ENCODE measurements around the gene CTU2. TPM values are rescaled to one million over a fixed set of nuclear protein-coding genes. Genes with fewer than 3 reads are reported as not detected.

Gene CTU2
- total RNA-seq, 1 experiment from 2014 or later, result 24.8 TPM

GRCh38 chr16:88736088-88736487 lies 29.8 kb downstream of the CTU2 start:
- no peaks in the 10 kb centered on the region for H3K9me3 ChIP-seq (ENCODE audit: control insufficient read depth, insufficient read depth, low read depth, low read length)
- H3K27ac ChIP-seq (ENCODE audit: low read length), result no peak overlapping the region
- H3K27me3 ChIP-seq (ENCODE audit: control insufficient read depth, insufficient read depth, low read length), result no peaks in the 10 kb centered on the region
- CTCF ChIA-PET, result no interaction called here
- in situ Hi-C loops (cut with HindIII; ENCODE audit: low pct_unique_long_range_greater_than_20kb, low sequenced_read_pairs), result no loop called here
- ATAC-seq, result no peak
- H3K4me1 ChIP-seq (ENCODE audit: control insufficient read depth, insufficient read depth, low read length), result no peaks in the 10 kb centered on the region; the same call in 1 of the 2 replicates
- no TSS peak for BruUV-seq (replicated peaks)
- intact Hi-C loops (cut with micrococcal nuclease; ENCODE audit: unreplicated experiment), result loop anchor here (10.0 kb wide), 1 partner anchor 49 kb away; the partner anchor contains the start of gene PIEZO1
- no peak overlapping the region for H3K4me3 ChIP-seq (ENCODE audit: low read depth in 2 of 2, low read length in 2 of 2)
- TF ChIP-seq SIN3A (IDR thresholded peaks at IDR 0.05; ENCODE audit: borderline replicate concordance, insufficient read depth, low read depth, low read length) (no peak), REST (IDR thresholded peaks at IDR 0.05; ENCODE audit: insufficient read depth in 1 of 2, low read depth in 2 of 2, low read length in 1 of 2) (no peak), POLR2AphosphoS5 (IDR thresholded peaks at IDR 0.05; ENCODE audit: low read depth, low read length) (no peak), TCF7L2 (IDR thresholded peaks at IDR 0.05; ENCODE audit: low read depth, low read length) (no peak)
- TF ChIP-seq, protein P1, sequence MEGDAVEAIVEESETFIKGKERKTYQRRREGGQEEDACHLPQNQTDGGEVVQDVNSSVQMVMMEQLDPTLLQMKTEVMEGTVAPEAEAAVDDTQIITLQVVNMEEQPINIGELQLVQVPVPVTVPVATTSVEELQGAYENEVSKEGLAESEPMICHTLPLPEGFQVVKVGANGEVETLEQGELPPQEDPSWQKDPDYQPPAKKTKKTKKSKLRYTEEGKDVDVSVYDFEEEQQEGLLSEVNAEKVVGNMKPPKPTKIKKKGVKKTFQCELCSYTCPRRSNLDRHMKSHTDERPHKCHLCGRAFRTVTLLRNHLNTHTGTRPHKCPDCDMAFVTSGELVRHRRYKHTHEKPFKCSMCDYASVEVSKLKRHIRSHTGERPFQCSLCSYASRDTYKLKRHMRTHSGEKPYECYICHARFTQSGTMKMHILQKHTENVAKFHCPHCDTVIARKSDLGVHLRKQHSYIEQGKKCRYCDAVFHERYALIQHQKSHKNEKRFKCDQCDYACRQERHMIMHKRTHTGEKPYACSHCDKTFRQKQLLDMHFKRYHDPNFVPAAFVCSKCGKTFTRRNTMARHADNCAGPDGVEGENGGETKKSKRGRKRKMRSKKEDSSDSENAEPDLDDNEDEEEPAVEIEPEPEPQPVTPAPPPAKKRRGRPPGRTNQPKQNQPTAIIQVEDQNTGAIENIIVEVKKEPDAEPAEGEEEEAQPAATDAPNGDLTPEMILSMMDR (IDR thresholded peaks at IDR 0.05), result no peak
- no peaks in the 10 kb centered on the region; the same call in 1 of the 2 replicates for H3K36me3 ChIP-seq (ENCODE audit: control insufficient read depth, insufficient read depth, low read length)
- DNase-seq (ENCODE audit: low read depth, low spot score), result no peak
- POLR2A ChIA-PET, result no interaction called here

DNA sequence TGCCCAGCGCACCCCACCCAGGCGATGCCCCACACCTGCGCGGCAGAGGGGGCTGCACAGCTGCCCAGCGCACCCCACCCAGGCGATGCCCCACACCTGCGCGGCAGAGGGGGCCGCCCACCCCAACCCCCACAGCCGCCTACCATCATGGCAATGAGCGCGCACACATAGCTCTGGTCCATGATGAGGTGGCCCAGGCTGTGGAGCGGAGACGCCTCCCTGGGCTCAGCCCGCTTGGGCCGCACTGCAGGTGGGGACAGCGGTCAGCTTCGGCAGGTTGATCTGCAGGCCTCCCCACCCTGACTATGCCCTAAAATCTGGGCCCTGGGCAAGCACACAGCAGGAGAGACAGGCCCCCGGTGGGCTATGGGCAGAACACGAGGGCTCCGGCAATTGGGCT lies 30.2 kb downstream of the CTU2 start:
- BruUV-seq (replicated peaks), result no TSS peak
- H3K36me3 ChIP-seq (ENCODE audit: control insufficient read depth, insufficient read depth, low read length), result no peaks in the 10 kb centered on the region; the same call in 1 of the 2 replicates
- in situ Hi-C loops (cut with HindIII; ENCODE audit: low pct_unique_long_range_greater_than_20kb, low sequenced_read_pairs) (no loop called here), intact Hi-C loops (cut with micrococcal nuclease; ENCODE audit: unreplicated experiment) (loop anchor here (10.0 kb wide), 1 partner anchor 48 kb away; the partner anchor contains the start of gene PIEZO1)
- no peak overlapping the region for H3K27ac ChIP-seq (ENCODE audit: low read length)
- H3K9me3 ChIP-seq (ENCODE audit: control insufficient read depth, insufficient read depth, low read depth, low read length), result no peaks in the 10 kb centered on the region
- CTCF ChIA-PET, result interaction anchor here (0.7 to 1.6 kb wide), 2 partner anchors 60 to 74 kb away, joined by 5 to 7 read pairs; no protein-coding TSS in a partner anchor
- no peaks in the 10 kb centered on the region for H3K27me3 ChIP-seq (ENCODE audit: control insufficient read depth, insufficient read depth, low read length)
- TF ChIP-seq POLR2AphosphoS5 (IDR thresholded peaks at IDR 0.05; ENCODE audit: low read depth, low read length) (no peak), SIN3A (IDR thresholded peaks at IDR 0.05; ENCODE audit: borderline replicate concordance, insufficient read depth, low read depth, low read length) (no peak), REST (IDR thresholded peaks at IDR 0.05; ENCODE audit: insufficient read depth in 1 of 2, low read depth in 2 of 2, low read length in 1 of 2) (no peak), TCF7L2 (IDR thresholded peaks at IDR 0.05; ENCODE audit: low read depth, low read length) (no peak)
- TF ChIP-seq, protein P1 (IDR thresholded peaks at IDR 0.05), result no peak
- H3K4me3 ChIP-seq (ENCODE audit: low read depth in 2 of 2, low read length in 2 of 2), result no peak overlapping the region
- no peaks in the 10 kb centered on the region; the same call in 1 of the 2 replicates for H3K4me1 ChIP-seq (ENCODE audit: control insufficient read depth, insufficient read depth, low read length)
- DNase-seq (ENCODE audit: low read depth, low spot score) (no peak), ATAC-seq (no peak)
- POLR2A ChIA-PET, result no interaction called here
